ENCODE data around the gene HYAL3.

- TF ChIP-seq CTCF (IDR thresholded peaks at IDR 0.05) (no peak), POLR2A (IDR thresholded peaks at IDR 0.05) (no peak)
Observed at GRCh38 chr3:50294089-50294488, 5.1 kb downstream of the HYAL3 start.
